Fibroblast of peridontal ligament (primary cell): Measurements from ENCODE around the gene RRP1B.
A peak's percentile ranks its signal among the peaks of the same experiment; 100 is the strongest.
"Not testable (repeated sequence)": the region's sequence is repeated elsewhere in the genome, so short reads cannot be mapped to it uniquely, and the experiment has no call there.

Experiments used
- DNase-seq: peaks from one replicate; pipeline ENCODE4 v3.0.0-alpha.2; 2010; ENCODE audit errors: extremely low read depth

The RRP1B gene

GRCh38 chr21:43697758-43698643 lies 38.6 kb downstream of the RRP1B start:
- DNase-seq = peak; percentile 61

DNA sequence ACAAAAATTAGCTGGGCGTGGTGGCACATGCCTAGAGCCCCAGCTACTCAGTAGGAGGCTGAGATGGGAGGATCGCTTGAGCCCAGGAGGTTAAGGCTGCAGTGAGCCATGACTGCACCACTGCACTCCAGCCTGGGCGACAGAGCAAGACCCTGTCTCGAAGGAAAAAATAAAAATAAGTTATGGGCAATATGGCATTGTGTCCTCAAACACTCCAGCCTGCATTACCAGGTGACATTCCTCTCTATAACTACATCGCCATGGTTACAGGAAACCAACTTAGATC lies 40.1 kb downstream of the RRP1B start:
- DNase-seq = not testable (repeated sequence)

- DNase-seq = no peak
These were observed 40.7 kb downstream of the RRP1B start for GRCh38 chr21:43699933-43700599.

GRCh38 chr21:43701936-43702784 lies 42.8 kb downstream of the RRP1B start:
- no peak for DNase-seq

DNA sequence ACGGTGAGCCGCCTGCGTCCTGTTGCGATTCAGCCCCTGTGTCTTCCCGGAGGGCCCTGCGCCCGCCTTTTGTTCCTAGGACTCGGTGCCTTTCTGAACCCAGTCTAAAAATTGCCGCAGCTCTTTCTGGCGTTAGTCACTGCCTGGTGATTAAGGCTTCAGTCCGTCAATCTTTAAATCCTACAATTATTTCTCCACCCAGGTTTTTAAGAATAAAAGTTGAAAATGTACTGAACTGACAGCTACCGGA lies 43.4 kb downstream of the RRP1B start:
- DNase-seq = peak; percentile 20

DNA sequence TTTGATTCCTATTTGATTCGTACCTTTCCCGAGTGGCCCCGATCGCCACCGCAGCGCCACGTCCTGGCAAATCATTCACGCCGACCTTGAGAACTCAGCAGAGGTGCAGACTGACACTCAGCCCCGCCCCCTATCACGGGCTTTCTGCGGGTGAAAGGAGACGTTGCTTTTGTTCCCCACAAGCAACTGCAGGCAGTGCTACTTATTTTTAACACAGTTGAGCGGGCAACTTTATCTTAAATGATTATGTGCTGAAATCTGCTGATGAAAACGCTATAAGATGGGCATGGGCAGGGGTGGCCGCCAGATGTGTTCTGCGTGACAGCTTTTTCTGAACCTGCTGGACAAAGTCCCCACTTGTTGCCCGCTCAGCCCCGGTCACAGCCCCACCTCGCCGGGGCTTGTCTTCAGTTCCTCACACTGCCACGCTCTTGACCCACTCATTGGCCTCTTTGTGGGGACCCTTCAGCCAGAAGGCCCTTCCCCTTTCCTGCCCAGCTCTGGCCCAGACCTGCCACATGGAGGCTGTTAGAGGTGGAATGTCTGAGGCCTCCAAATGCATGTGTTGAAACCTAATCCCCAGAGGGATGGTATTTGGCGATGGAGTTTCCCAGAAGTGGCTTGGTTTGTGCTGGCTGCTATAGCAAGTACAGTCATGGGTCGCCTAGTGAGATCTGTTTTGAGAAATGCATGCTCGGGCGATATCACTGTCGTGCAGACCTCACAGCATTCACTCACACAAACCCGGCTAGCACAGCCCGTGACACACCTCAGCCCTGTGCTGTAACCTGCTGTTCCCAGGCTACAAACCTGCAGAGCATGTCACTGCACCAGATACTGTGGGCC lies 43.9 kb downstream of the RRP1B start:
- DNase-seq = peak; percentile 93

- DNase-seq = no peak
These were observed 48.1 kb downstream of the RRP1B start for GRCh38 chr21:43707462-43707861.

DNA sequence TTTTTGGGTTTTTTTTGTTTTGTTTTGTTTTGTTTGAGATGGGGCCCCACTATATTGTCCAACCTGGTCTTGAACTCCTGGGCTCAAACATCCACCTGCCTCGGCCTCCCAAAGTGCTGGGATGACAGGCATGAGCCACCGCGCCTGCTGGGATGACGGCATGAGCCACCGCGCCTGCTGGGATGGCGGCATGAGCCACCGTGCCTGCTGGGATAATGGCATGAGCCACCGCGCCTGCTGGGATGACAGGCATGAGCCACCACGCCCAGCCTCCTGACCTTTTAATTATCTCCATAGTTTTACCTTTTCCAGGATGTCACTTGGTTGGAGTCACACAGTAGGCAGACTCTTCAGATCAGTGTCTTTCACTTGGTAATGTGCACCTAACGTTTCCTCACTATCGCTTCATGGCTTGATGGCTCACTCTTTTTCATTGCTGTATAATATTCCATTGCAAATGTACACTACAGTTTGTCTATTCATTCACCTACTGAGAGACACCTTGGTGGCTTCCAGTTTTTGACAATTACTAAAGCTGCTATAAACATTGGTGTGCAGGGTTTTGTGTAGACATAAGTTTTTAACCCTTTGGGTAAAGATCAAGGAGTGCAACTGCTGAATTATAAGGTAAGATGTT lies 49.5 kb downstream of the RRP1B start:
- DNase-seq = no peak

GRCh38 chr21:43712268-43712942 lies 53.0 kb downstream of the RRP1B start:
- no peak for DNase-seq

DNA sequence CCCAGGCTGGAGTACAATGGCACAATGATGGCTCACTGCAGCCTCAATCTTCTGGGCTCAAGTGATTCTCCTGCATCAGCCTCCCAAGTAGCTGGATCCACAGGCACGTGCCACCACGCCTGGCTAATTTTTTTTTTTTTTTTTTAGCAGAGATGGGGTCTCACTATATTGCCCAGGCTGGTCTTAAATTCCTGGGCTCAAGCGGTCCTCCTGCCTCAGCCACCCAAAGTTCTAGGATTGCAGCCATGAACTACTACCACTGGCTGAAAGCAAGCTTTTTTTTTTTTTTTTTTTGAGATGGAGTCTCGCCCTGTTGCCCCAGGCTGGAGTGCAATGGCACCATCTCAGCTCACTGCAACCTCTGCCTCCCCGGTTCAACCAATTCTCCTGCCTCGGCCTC lies 53.8 kb downstream of the RRP1B start:
- not testable (repeated sequence) for DNase-seq

DNA sequence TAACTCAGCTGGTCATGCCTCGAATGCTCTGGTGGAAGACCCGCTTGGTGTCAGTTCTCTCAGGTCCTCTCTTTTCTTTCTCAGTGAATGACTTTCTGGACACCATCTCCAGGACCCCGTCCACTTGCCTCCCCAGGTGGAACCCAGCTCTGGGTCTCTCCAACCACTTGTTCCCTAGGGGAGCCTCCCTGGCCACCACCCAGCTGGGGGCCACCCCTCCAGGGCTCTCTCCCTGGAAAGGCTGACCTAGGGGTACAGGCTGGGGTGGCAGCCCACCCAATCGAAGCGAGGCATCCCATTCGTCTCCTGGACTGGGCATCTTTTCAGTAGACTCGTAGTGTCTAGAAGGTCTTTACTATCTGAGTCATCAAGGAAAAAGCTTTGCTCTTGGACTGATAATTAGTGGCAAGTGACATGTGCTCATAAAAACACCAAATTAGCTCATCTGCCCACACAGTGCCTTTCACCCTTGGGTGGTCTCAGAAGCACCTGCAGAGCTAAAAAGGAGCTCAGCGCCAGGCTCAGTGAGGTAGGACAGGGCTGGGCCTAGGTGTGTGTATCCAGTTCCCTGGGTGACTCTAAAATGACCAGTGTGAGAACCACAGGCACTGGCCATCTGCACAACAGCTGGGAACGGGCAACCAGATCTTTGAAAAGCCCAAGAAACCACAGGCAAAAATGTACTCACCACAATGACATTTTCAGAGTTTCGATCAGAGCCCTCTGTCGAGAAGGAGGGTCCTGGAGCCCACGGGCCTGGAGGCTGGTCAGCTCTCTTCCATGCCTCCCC lies 57.2 kb downstream of the RRP1B start:
- peak; percentile 74 for DNase-seq

- DNase-seq = no peak
These were observed 58.0 kb downstream of the RRP1B start for GRCh38 chr21:43717166-43717853.

DNA sequence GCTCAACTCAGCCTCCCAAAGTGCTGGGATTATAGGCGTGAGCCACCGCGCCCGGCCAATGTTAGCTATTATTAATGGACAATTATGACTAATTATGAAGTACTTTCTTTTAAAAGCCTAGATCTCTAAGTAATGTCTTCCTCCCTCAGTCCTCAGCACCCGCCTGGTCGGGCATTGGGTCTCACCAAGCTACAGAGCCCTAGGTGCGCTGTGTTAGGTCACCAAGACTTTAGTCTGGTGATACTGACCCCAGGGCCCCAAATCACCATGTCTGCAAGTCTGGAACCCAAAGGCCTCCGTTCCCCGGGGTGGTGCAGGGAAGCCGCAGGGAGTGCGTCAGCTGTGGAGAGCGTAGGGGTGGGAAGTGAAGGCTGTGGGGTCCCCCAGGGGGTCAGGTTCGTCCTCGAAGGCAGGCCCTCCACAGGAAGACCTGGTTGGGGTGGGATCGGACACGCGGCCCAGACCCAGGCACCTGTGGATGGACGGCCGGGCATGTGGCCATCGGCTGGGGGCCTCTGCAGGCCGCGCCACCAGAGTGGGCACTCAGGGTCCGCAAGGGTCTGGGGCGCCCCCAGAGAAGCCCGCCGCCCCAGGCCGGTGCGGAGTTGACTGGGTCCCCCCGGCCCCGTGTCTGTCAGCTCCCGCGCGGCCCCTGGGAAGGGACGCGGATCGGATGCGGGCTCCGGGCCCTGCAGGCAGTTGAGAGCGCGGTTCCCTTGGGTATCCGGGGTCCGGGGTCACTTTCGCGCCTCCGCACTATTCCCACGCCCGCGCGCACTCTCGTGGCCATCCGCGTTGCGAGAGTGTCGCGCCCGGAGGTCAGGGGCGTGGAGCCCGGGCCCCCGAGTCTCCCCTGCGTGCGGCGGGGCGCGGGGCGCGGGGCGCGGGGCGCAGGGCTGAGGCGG lies 58.9 kb downstream of the RRP1B start:
- no peak for DNase-seq

DNA sequence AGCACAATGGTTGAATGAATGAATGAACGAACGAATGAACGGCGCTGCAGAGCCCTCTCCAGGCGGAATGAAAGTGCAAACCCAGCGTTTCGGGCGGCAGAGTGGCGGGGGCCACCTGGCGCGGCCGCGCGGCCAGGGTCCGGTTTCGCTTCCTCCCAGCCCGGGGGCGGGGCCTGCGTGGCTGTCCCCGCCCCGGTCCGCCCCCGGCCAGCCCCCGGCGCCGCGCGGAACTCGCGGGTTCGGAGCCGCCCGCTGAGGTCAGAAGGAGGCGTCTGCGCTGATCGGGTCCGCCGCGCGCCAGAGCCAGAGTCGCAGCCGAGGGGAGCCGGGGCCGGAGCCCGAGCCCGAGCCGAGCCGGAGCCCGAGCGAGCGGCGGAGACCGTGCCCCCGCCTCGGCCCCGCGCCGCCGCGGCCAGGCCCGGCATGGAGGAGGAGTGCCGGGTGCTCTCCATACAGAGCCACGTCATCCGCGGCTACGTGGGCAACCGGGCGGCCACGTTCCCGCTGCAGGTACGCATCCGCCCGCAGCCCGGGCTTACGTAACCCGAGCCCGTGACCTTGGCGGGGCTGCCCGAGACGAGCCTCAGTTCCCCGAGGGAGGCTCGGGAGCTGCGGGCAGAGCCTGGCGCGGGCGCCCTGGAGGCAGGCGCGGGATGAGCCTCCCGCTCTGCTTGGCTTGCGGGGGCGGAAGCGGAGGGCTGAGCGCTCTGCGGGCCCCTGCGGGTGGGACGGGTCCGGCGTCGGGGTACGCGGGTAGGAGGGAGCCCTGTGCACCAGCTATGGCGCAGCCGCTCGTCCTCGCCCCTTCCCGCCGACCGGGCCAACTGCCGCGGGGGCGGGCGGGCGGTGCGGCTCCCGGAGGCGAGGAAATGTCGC lies 59.8 kb downstream of the RRP1B start, which contains the start of gene PDXK:
Gene PDXK (plus strand): TSS at position 258 of the 876 bp plus-strand sequence. CDS start 166 bp downstream, at position 424.
- DNase-seq = peak; percentile 67

- DNase-seq = no peak
These were observed 60.6 kb downstream of the RRP1B start for GRCh38 chr21:43719748-43720538.

- DNase-seq = no peak
These were observed 61.3 kb downstream of the RRP1B start for GRCh38 chr21:43720539-43721166.
